GM19043 (cell line): ENCODE results near the gene NHEJ1.

ENCODE experiments used
- ATAC-seq: cut with Tn5 transposase; IDR thresholded peaks from one replicate; pipeline ENCODE4 v1.9.1; 2021; ENCODE audit warnings: low read depth; ENCODE audit not compliant: unreplicated experiment

The NHEJ1 gene

GRCh38 chr2:219059725-219060682 lies 100.6 kb downstream of the NHEJ1 start:
- no peak for ATAC-seq

DNA sequence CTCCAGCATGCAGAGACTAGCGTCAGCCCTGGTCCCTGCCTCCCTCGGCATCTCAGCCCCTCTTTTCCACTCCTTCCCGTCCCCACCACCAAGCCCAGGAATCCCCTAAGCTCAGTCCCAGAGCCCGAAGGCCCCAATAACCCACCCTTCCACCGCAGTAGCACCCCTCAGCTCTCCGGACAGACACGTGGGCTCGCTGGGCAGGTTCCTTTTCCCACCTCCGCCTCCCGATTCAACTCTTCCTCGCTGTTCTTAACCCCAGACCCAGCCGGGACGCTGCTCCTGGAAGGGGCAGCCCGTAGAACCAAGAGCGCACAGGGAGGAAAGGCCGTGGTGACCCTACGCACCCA lies 101.3 kb downstream of the NHEJ1 start:
- ATAC-seq, result no peak

- no peak for ATAC-seq
These were observed 101.9 kb downstream of the NHEJ1 start for GRCh38 chr2:219058541-219059374.

DNA sequence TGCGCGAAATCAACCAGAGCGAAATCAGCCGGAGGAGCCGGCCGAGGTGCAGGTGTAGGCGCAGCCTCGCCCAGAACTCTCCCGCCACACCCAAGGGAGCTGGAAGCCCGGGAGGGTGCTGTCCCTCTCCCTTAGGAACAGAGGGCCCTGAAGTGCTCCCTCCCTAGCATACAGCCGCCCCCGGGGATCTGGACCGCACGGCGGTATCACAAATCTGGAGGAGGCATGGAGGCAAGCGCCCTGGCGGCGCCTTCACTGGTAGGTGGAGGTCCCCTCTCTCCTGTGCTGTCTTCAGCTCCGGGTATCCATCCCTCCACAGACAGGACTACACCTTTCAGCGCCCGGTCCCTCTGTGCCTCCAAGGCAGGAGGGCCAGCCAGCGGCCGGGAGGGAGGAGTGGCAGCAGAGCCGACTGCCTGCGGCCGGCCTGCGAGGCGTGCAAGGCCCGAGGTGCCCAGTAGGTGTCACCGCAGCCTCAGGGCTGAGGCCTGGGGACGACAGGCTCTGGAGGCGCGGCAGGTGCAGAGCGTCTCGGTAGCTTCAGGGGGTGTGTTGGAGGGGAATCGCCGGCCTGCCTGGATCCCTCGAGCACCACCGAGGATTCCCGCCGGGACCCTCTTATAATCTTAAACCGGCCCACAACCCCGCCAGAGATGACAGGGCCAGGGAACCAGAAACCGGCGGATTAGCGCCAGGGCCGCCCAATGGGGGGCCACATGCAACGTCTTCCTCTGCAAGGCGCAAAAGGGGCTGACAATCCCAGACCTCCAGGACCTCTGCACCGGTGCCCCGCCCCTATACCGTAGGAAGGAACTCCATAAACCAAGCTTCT lies 102.7 kb downstream of the NHEJ1 start:
- peak; percentile 81 for ATAC-seq

GRCh38 chr2:219056896-219057708 lies 103.5 kb downstream of the NHEJ1 start:
- ATAC-seq, result no peak

- no peak for ATAC-seq
These were observed 104.3 kb downstream of the NHEJ1 start for GRCh38 chr2:219056176-219056895.

- ATAC-seq, result no peak
These were observed 105.4 kb downstream of the NHEJ1 start for GRCh38 chr2:219054956-219055903.

DNA sequence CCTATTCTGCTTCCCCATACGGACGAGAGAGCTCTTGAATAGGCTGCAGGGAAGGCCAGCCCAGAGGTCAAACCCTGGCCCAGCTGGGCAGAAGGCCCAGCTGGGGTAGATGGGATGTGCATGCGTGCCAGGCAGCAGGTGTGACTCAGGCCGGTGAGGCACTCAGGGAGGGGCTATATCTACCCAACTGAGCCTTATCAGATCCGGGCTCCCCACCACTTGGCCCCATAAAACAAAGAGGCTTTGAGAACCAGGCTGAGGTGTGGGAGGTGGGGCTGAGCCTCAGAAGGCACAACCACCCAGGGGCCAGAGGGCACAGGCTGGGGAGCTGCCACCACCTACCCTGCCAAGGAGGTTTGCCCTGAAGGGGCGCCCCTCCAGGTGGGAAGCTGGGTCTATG lies 111.3 kb downstream of the NHEJ1 start:
- ATAC-seq, result no peak

- no peak for ATAC-seq
These were observed 114.6 kb downstream of the NHEJ1 start for GRCh38 chr2:219045937-219046550.

DNA sequence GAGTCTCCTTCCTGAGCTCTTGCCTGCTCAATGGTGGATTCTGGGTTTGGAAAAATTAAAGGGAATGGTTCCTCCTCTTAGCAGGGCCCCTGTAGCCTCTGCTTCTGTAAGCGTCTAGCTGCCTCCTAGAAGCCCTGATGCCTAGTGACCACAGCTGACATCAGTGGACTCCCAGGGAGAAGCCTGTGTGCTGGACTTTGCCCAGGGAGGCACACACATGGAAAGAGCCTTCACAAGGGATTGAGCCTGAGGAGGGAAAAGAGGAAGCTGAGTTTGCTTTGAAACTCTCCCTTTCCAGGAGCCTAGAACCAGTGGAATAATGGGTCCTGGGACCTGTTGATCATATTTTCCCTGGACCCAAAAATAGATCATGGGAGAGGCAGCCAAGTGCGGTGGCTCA lies 117.9 kb downstream of the NHEJ1 start:
- no peak for ATAC-seq

- ATAC-seq, result no peak
These were observed 118.5 kb downstream of the NHEJ1 start for GRCh38 chr2:219042157-219042556.

- no peak for ATAC-seq
These were observed 119.4 kb downstream of the NHEJ1 start, which contains the start of gene CFAP65 for GRCh38 chr2:219041252-219041651. CFAP65 (minus strand) TSS chr2:219041516; CDS start chr2:219039048, 2,468 bp downstream.

- ATAC-seq, result no peak
These were observed 122.0 kb downstream of the NHEJ1 start for GRCh38 chr2:219038600-219038999.

- ATAC-seq, result no peak
These were observed 122.7 kb downstream of the NHEJ1 start for GRCh38 chr2:219037783-219038499.

DNA sequence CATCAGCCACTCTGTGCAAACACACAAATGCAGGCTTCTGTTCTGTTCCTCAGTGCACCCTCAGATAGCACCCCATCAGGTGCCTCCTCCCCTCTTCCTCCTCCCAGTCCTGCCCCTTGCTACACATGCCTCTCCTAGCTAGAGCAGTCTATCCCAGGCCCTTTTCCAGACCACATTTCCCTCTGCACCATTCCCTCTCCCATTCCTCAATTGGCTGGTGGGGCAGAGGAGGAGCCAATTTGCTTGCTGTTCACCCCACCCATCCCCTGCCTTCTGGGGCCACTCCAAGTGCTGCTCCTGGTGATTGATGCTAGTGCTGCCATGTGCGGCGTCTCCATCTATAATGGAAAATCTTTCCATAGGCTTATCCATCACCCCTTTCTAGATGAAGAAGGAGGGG lies 124.7 kb downstream of the NHEJ1 start:
- ATAC-seq, result no peak

DNA sequence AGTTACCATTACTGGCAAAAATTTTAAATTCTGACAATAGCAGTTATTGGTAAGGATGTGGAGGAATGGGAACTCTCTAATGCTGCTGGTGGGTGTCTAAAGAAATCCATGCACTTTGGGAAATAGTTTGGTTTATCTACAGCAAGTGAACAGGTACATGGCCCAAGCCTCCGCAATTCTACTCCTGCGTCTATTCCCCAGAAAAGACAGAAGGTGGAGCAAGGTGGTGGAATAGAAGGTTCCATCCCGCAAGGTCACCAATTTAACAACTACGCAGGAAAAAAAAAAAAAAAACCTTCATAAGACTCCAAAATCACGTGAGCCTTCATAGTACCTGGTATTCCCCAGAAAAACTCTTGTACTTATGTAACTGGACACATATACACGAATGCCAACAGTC lies 125.8 kb downstream of the NHEJ1 start:
- ATAC-seq, result no peak
